LNCaP clone FGC (cell line): ENCODE measurements around the gene P2RY11.

ENCODE experiments used
- DNase-seq: peaks from one replicate; pipeline ENCODE4 v3.0.0-alpha.2; 2011; ENCODE audit warnings: low read depth
- H3K4me3 ChIP-seq: 2 replicates; pipeline ENCODE4 v1.5.1; 2011; ENCODE audit warnings: mild to moderate bottlenecking, low read depth, low read length, control low read depth
- TF ChIP-seq, protein P1 (sequence below): IDR thresholded peaks from 2 replicates; pipeline ENCODE4 v1.5.1; 2012; ENCODE audit warnings: mild to moderate bottlenecking; ENCODE audit not compliant: control insufficient read depth, insufficient read depth; ENCODE audit errors: extremely low read depth

P2RY11 gene

DNA sequence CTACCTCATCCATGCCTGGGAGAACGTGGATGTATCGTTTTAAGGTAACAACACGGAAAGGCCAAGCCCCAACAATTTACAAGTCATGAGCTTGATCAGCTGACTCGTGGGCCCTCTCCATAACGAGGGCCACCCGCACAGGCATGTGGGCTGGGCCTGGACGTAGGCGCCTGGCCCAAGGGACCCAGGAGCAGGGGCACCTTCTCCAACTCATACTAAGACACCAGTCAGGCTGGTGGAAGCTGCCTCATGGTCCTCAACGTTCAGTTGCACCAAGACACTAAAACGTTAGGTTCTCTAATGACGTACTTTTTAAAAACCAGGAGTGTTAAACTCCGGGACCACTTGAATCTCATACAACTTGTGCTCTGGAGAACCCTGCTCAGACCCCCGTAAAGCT lies 30.0 kb downstream of the P2RY11 start:
- DNase-seq, result no peak
- no peak overlapping the region for H3K4me3 ChIP-seq
- TF ChIP-seq, protein P1, sequence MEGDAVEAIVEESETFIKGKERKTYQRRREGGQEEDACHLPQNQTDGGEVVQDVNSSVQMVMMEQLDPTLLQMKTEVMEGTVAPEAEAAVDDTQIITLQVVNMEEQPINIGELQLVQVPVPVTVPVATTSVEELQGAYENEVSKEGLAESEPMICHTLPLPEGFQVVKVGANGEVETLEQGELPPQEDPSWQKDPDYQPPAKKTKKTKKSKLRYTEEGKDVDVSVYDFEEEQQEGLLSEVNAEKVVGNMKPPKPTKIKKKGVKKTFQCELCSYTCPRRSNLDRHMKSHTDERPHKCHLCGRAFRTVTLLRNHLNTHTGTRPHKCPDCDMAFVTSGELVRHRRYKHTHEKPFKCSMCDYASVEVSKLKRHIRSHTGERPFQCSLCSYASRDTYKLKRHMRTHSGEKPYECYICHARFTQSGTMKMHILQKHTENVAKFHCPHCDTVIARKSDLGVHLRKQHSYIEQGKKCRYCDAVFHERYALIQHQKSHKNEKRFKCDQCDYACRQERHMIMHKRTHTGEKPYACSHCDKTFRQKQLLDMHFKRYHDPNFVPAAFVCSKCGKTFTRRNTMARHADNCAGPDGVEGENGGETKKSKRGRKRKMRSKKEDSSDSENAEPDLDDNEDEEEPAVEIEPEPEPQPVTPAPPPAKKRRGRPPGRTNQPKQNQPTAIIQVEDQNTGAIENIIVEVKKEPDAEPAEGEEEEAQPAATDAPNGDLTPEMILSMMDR, result no peak

DNA sequence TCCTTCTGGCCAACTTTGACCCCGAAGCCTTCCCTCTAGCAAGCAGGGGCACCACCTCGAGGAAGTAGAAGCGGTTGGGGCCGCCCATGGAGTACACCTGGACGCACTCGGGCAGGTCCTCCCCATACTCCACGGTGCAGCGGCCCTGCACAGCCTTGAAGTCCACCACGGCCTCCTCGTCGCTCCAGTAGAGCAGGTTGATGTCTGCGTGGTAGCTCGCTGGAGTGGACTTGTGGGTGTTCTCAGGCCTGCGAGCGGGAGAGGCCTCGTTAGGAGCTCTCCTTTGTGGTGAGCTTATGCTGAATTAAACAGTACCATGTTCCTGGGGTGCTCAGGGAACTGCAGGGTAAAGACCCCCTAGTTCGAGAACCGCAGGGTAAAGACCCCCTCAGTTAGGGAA lies 30.5 kb downstream of the P2RY11 start:
- no peak overlapping the region for H3K4me3 ChIP-seq
- DNase-seq, result no peak
- TF ChIP-seq, protein P1, result no peak

- TF ChIP-seq, protein P1, result no peak
- no peak overlapping the region for H3K4me3 ChIP-seq
- no peak for DNase-seq
Observed at GRCh38 chr19:10142701-10143375, 31.3 kb downstream of the P2RY11 start.

GRCh38 chr19:10143681-10144080 lies 32.2 kb downstream of the P2RY11 start:
- no peak for DNase-seq
- H3K4me3 ChIP-seq, result no peak overlapping the region
- TF ChIP-seq, protein P1, result no peak

DNA sequence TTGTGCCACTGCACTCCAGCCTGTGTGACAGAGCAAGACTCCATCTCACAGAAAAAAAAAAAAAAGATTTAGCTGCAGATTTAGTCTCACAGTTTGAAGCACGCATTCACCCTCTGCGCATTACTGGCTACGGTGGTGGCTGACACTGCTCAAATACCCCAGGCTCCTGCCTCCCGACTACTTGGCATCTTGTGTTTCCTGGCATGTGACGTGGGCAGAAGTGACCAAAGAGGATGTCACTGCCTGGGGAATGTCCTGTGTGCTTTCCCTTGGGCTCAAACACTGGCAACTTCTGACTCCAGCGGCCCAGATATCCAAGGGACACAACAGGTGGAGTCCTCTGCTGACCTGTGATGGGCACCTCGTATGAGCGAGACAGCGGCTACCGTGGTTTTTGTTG lies 32.9 kb downstream of the P2RY11 start:
- no peak overlapping the region for H3K4me3 ChIP-seq
- DNase-seq, result no peak
- TF ChIP-seq, protein P1, result no peak

DNA sequence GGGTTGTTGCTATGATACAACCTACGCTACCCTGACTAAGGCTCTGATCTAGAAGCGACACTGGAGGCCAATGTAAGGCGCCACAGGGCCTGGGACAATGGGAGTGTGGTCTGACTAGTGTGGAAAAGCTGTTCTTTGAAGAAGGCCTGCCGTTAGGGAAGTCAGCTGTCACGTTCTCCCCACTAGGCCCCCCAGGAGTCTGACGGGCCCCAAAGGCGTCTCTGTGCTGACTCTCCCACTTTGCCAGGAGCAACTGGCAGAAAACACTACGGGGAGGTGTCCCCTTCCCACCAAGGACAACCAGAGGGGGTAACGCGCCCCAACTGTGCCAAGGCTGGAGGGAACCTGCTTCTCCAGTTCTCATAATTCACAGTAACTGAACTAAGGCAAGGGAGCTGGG lies 33.5 kb downstream of the P2RY11 start:
- H3K4me3 ChIP-seq, result no peak overlapping the region
- TF ChIP-seq, protein P1, result no peak
- DNase-seq, result no peak

- H3K4me3 ChIP-seq, result no peak overlapping the region
- TF ChIP-seq, protein P1, result no peak
- DNase-seq, result no peak
Observed at GRCh38 chr19:10146142-10146541, 34.6 kb downstream of the P2RY11 start.
